Loucy (cell line): ENCODE results near the gene MGLL.

Experiments used
- H2AFZ ChIP-seq: fragments of 200-600 bp; sonication (generic); 2 replicates; pipeline ENCODE4 v1.6.0; 2016; ENCODE audit warnings: antibody characterized with exemption, mild to moderate bottlenecking, low read length, moderate library complexity
- H3F3A ChIP-seq: fragments of 200-600 bp; 2 replicates; pipeline ENCODE4 v1.6.0; 2016; ENCODE audit warnings: antibody characterized with exemption, low read depth, mild to moderate bottlenecking
- H3K27me3 ChIP-seq: fragments of 200-600 bp; sonication (generic); 2 replicates; pipeline ENCODE4 v1.6.1; 2014; ENCODE audit warnings: low read length, mild to moderate bottlenecking; ENCODE audit not compliant: insufficient read depth, poor library complexity, severe bottlenecking
- H3K36me3 ChIP-seq: fragments of 200-600 bp; sonication (generic); 2 replicates; pipeline ENCODE4 v1.6.1; 2016; ENCODE audit warnings: low read length; ENCODE audit not compliant: insufficient read depth
- H3K4me1 ChIP-seq: fragments of 200-600 bp; sonication (generic); 2 replicates; pipeline ENCODE4 v1.5.1; 2014; ENCODE audit warnings: low read length, mild to moderate bottlenecking; ENCODE audit not compliant: insufficient read depth, poor library complexity, severe bottlenecking
- H3K4me2 ChIP-seq: fragments of 200-600 bp; sonication (generic); 2 replicates; pipeline ENCODE4 v1.6.0; 2014; ENCODE audit warnings: antibody characterized with exemption, low read length, low read depth, mild to moderate bottlenecking; ENCODE audit not compliant: poor library complexity, severe bottlenecking
- H3K4me3 ChIP-seq: fragments of 200-600 bp; sonication (generic); 2 replicates; pipeline ENCODE4 v1.5.1; 2014; ENCODE audit warnings: low read length, mild to moderate bottlenecking, mixed read lengths; ENCODE audit not compliant: poor library complexity, severe bottlenecking
- H3K79me2 ChIP-seq: fragments of 200-600 bp; sonication (generic); 2 replicates; pipeline ENCODE4 v1.6.1; 2014; ENCODE audit warnings: low read length; ENCODE audit not compliant: insufficient read depth
- H3K9ac ChIP-seq: fragments of 200-600 bp; sonication (generic); 2 replicates; pipeline ENCODE4 v1.6.0; 2014; ENCODE audit warnings: mild to moderate bottlenecking, low read depth, low read length, moderate library complexity; ENCODE audit not compliant: poor library complexity, severe bottlenecking
- H3K9me2 ChIP-seq: fragments of 200-600 bp; sonication (generic); replicated peaks from 2 replicates; pipeline ENCODE4 v1.6.1; 2016; ENCODE audit warnings: low read depth, low read length, mixed read lengths
- H3K9me3 ChIP-seq: fragments of 200-600 bp; sonication (generic); 2 replicates; pipeline ENCODE4 v1.6.1; 2014; ENCODE audit warnings: mild to moderate bottlenecking, antibody characterized with exemption, low read length, low read depth; ENCODE audit not compliant: insufficient read depth
- H4K20me1 ChIP-seq: fragments of 200-600 bp; sonication (generic); 2 replicates; pipeline ENCODE4 v1.6.0; 2014; ENCODE audit warnings: antibody characterized with exemption, low read length, mild to moderate bottlenecking; ENCODE audit not compliant: insufficient read depth, poor library complexity, severe bottlenecking
- CTCF ChIP-seq: fragments of 200-600 bp; sonication (generic); conservative IDR thresholded peaks from 2 replicates; pipeline ENCODE4 v1.5.1; 2014; ENCODE audit warnings: mild to moderate bottlenecking, antibody characterized with exemption, low read length
- EZH2phosphoT487 ChIP-seq: fragments of 200-600 bp; IDR thresholded peaks from 2 replicates; pipeline ENCODE4 v1.6.1; 2018; ENCODE audit warnings: antibody characterized with exemption, mild to moderate bottlenecking, moderate library complexity, borderline replicate concordance

Gene MGLL

GRCh38 chr3:127732879-127733350, 89.4 kb downstream of the MGLL start:
- Histone ChIP-seq H4K20me1 (peaks cover 21% of the 10 kb centered on the region), H3F3A (no peaks in the 10 kb centered on the region), H3K9ac (no peak overlapping the region), H3K4me3 (no peak overlapping the region), H3K4me1 (peaks cover 34% of the 10 kb centered on the region), H3K9me2 (no peaks in the 10 kb centered on the region), H2AFZ (no peak overlapping the region), H3K4me2 (no peak overlapping the region), H3K9me3 (no peaks in the 10 kb centered on the region), H3K79me2 (peaks cover 75% of the 10 kb centered on the region), H3K36me3 (peaks cover 20% of the 10 kb centered on the region; the same call in 1 of the 2 replicates), H3K27me3 (no peaks in the 10 kb centered on the region)
- TF ChIP-seq EZH2phosphoT487 (no peak), CTCF (no peak)

GRCh38 chr3:127732303-127732702, 90.0 kb downstream of the MGLL start:
- peaks cover 70% of the 10 kb centered on the region for H3K79me2 ChIP-seq
- H3K9me2 ChIP-seq: no peaks in the 10 kb centered on the region
- peaks cover 32% of the 10 kb centered on the region for H3K4me1 ChIP-seq
- peaks cover 20% of the 10 kb centered on the region; the same call in 1 of the 2 replicates for H3K36me3 ChIP-seq
- H3K27me3 ChIP-seq: no peaks in the 10 kb centered on the region
- H3K4me2 ChIP-seq: no peak overlapping the region
- H3F3A ChIP-seq: no peaks in the 10 kb centered on the region
- no peaks in the 10 kb centered on the region for H3K9me3 ChIP-seq
- peaks cover 21% of the 10 kb centered on the region for H4K20me1 ChIP-seq
- no peak overlapping the region for H3K9ac ChIP-seq
- H3K4me3 ChIP-seq: no peak overlapping the region
- TF ChIP-seq EZH2phosphoT487: no peak
- TF ChIP-seq CTCF: no peak
- no peak overlapping the region for H2AFZ ChIP-seq

- Histone ChIP-seq H4K20me1 (peaks cover 16% of the 10 kb centered on the region), H3F3A (no peaks in the 10 kb centered on the region), H3K27me3 (no peaks in the 10 kb centered on the region), H3K9ac (no peak overlapping the region), H3K79me2 (peaks cover 64% of the 10 kb centered on the region), H3K9me2 (no peaks in the 10 kb centered on the region), H3K4me3 (no peak overlapping the region), H2AFZ (no peak overlapping the region), H3K4me1 (peaks cover 27% of the 10 kb centered on the region), H3K9me3 (no peaks in the 10 kb centered on the region), H3K36me3 (peaks cover 22% of the 10 kb centered on the region; the same call in 1 of the 2 replicates), H3K4me2 (no peak overlapping the region)
- TF ChIP-seq EZH2phosphoT487 (no peak), CTCF (no peak)
These were observed 90.6 kb downstream of the MGLL start for GRCh38 chr3:127731546-127732289.
